Measurements from ENCODE around the gene ARHGEF19. TPM values are rescaled to one million over a fixed set of nuclear protein-coding genes. Genes with fewer than 3 reads are reported as not detected.

Gene ARHGEF19
- total RNA-seq, 2 experiments from 2014 or later = 5.3 to 6.0 TPM

- no peak for ATAC-seq
- CTCF ChIA-PET = interaction anchor here (1.7 to 4.8 kb wide), 2 partner anchors 50 to 54 kb away, joined by 3 to 29 read pairs; no protein-coding TSS in a partner anchor
- Mint-ChIP-seq H3K27ac (no peak overlapping the region), H3K4me3 (no peak overlapping the region), H3K36me3 (no peaks in the 10 kb centered on the region), H3K27me3 (no peaks in the 10 kb centered on the region), H3K9me3 (ENCODE audit: low read depth) (no peaks in the 10 kb centered on the region), H3K4me1 (peaks cover 30% of the 10 kb centered on the region)
- DNase-seq = no peak
Observed at GRCh38 chr1:16241221-16241708, 28.8 kb upstream of the ARHGEF19 start.

- DNase-seq (no peak), ATAC-seq (no peak)
- CTCF ChIA-PET = interaction anchor here (1.3 to 1.5 kb wide), 3 partner anchors 23 to 157 kb away, joined by 3 read pairs; no protein-coding TSS in a partner anchor
- no peaks in the 10 kb centered on the region for H3K9me3 Mint-ChIP-seq (ENCODE audit: low read depth)
- no peak overlapping the region for H3K4me3 Mint-ChIP-seq
- no peaks in the 10 kb centered on the region for H3K36me3 Mint-ChIP-seq
- H3K27ac Mint-ChIP-seq = no peak overlapping the region
- peaks cover 34% of the 10 kb centered on the region for H3K4me1 Mint-ChIP-seq
- H3K27me3 Mint-ChIP-seq = no peaks in the 10 kb centered on the region
Observed at GRCh38 chr1:16239972-16240491, 27.6 kb upstream of the ARHGEF19 start.

- DNase-seq (no peak), ATAC-seq (no peak)
- H3K36me3 Mint-ChIP-seq = no peaks in the 10 kb centered on the region
- CTCF ChIA-PET = interaction anchor here (0.7 to 4.8 kb wide), 8 partner anchors 9 to 203 kb away, joined by 3 to 24 read pairs (median 8); partner anchors contain the start of gene NECAP2
- H3K4me1 Mint-ChIP-seq = peaks cover 34% of the 10 kb centered on the region
- peak overlapping the region; percentile 79 for H3K4me3 Mint-ChIP-seq
- no peaks in the 10 kb centered on the region for H3K27me3 Mint-ChIP-seq
- no peaks in the 10 kb centered on the region for H3K9me3 Mint-ChIP-seq (ENCODE audit: low read depth)
- peak overlapping the region; percentile 82 for H3K27ac Mint-ChIP-seq
Observed at GRCh38 chr1:16237343-16237830, 24.9 kb upstream of the ARHGEF19 start.

- H3K36me3 Mint-ChIP-seq = no peaks in the 10 kb centered on the region
- CTCF ChIA-PET = interaction anchor here (1.4 to 4.8 kb wide), 7 partner anchors 8 to 204 kb away, joined by 3 to 24 read pairs (median 11); partner anchors contain the start of gene NECAP2
- peak within 1 kb of the TSS; percentile 86 for H3K27ac Mint-ChIP-seq
- no peaks in the 10 kb centered on the region for H3K9me3 Mint-ChIP-seq (ENCODE audit: low read depth)
- H3K27me3 Mint-ChIP-seq = no peaks in the 10 kb centered on the region
- H3K4me3 Mint-ChIP-seq = peak within 1 kb of the TSS; percentile 79
- DNase-seq = peak; percentile 97
- peak; percentile 94 for ATAC-seq
- H3K4me1 Mint-ChIP-seq = peaks cover 34% of the 10 kb centered on the region
Observed at GRCh38 chr1:16236511-16237342, 24.3 kb upstream of the ARHGEF19 start, which contains the start of gene CPLANE2. TSS of gene CPLANE2 (minus strand) at chr1:16237183. CDS start at chr1:16236742, 441 bp downstream.

- H3K9me3 Mint-ChIP-seq (ENCODE audit: low read depth) = no peaks in the 10 kb centered on the region
- peak overlapping the region; percentile 86 for H3K27ac Mint-ChIP-seq
- H3K4me1 Mint-ChIP-seq = peaks cover 34% of the 10 kb centered on the region
- H3K27me3 Mint-ChIP-seq = no peaks in the 10 kb centered on the region
- DNase-seq (peak; percentile 63), ATAC-seq (peak; percentile 43)
- no peaks in the 10 kb centered on the region for H3K36me3 Mint-ChIP-seq
- CTCF ChIA-PET = interaction anchor here (1.2 to 4.8 kb wide), 5 partner anchors 8 to 158 kb away, joined by 3 to 24 read pairs (median 13); no protein-coding TSS in a partner anchor
- peak overlapping the region; percentile 79 for H3K4me3 Mint-ChIP-seq
Observed at GRCh38 chr1:16235944-16236510, 23.6 kb upstream of the ARHGEF19 start.

GRCh38 chr1:16235347-16235746, 22.9 kb upstream of the ARHGEF19 start:
- Mint-ChIP-seq H3K27ac (no peak overlapping the region), H3K4me1 (peaks cover 34% of the 10 kb centered on the region), H3K27me3 (no peaks in the 10 kb centered on the region), H3K36me3 (no peaks in the 10 kb centered on the region), H3K9me3 (ENCODE audit: low read depth) (no peaks in the 10 kb centered on the region), H3K4me3 (no peak overlapping the region)
- CTCF ChIA-PET = interaction anchor here (1.2 to 4.8 kb wide), 3 partner anchors 9 to 157 kb away, joined by 3 to 24 read pairs (median 4); no protein-coding TSS in a partner anchor
- ATAC-seq = no peak
- DNase-seq = no peak

GRCh38 chr1:16233431-16233830, 21.0 kb upstream of the ARHGEF19 start:
- no peaks in the 10 kb centered on the region for H3K9me3 Mint-ChIP-seq (ENCODE audit: low read depth)
- no peak overlapping the region for H3K4me3 Mint-ChIP-seq
- H3K27ac Mint-ChIP-seq = no peak overlapping the region
- peaks cover 24% of the 10 kb centered on the region for H3K4me1 Mint-ChIP-seq
- CTCF ChIA-PET = interaction anchor here (1.1 to 3.3 kb wide), 2 partner anchors 11 to 155 kb away, joined by 5 to 16 read pairs; no protein-coding TSS in a partner anchor
- no peaks in the 10 kb centered on the region for H3K36me3 Mint-ChIP-seq
- ATAC-seq (no peak), DNase-seq (no peak)
- H3K27me3 Mint-ChIP-seq = peaks cover 8% of the 10 kb centered on the region

- H3K4me1 Mint-ChIP-seq = peaks cover 16% of the 10 kb centered on the region
- peaks cover 19% of the 10 kb centered on the region for H3K27me3 Mint-ChIP-seq
- CTCF ChIA-PET = interaction anchor here (0.6 to 3.3 kb wide), 2 partner anchors 13 to 39 kb away, joined by 4 to 16 read pairs; no protein-coding TSS in a partner anchor
- ATAC-seq (no peak), DNase-seq (no peak)
- H3K36me3 Mint-ChIP-seq = no peaks in the 10 kb centered on the region
- H3K4me3 Mint-ChIP-seq = no peak overlapping the region
- no peak overlapping the region for H3K27ac Mint-ChIP-seq
- H3K9me3 Mint-ChIP-seq (ENCODE audit: low read depth) = no peaks in the 10 kb centered on the region
Observed at GRCh38 chr1:16232316-16232710, 19.9 kb upstream of the ARHGEF19 start.

GRCh38 chr1:16231331-16232315, 19.2 kb upstream of the ARHGEF19 start:
- peaks cover 24% of the 10 kb centered on the region for H3K27me3 Mint-ChIP-seq
- H3K9me3 Mint-ChIP-seq (ENCODE audit: low read depth) = no peaks in the 10 kb centered on the region
- H3K27ac Mint-ChIP-seq = no peak overlapping the region
- H3K36me3 Mint-ChIP-seq = no peaks in the 10 kb centered on the region
- CTCF ChIA-PET = interaction anchor here (0.6 to 3.3 kb wide), 2 partner anchors 13 to 40 kb away, joined by 4 to 16 read pairs; no protein-coding TSS in a partner anchor
- peaks cover 11% of the 10 kb centered on the region for H3K4me1 Mint-ChIP-seq
- no peak overlapping the region for H3K4me3 Mint-ChIP-seq
- ATAC-seq (no peak), DNase-seq (no peak)

- H3K36me3 Mint-ChIP-seq = no peaks in the 10 kb centered on the region
- no peak for ATAC-seq
- CTCF ChIA-PET = no interaction called here
- peaks cover 4% of the 10 kb centered on the region for H3K4me1 Mint-ChIP-seq
- H3K9me3 Mint-ChIP-seq (ENCODE audit: low read depth) = no peaks in the 10 kb centered on the region
- no peak overlapping the region for H3K27ac Mint-ChIP-seq
- no peak for DNase-seq
- H3K27me3 Mint-ChIP-seq = peaks cover 32% of the 10 kb centered on the region
- H3K4me3 Mint-ChIP-seq = no peak overlapping the region
Observed at GRCh38 chr1:16230744-16231143, 18.3 kb upstream of the ARHGEF19 start.

- DNase-seq = no peak
- CTCF ChIA-PET = no interaction called here
- Mint-ChIP-seq H3K27me3 (peaks cover 32% of the 10 kb centered on the region), H3K4me3 (no peak overlapping the region), H3K9me3 (ENCODE audit: low read depth) (no peaks in the 10 kb centered on the region), H3K27ac (no peak overlapping the region), H3K4me1 (peaks cover 4% of the 10 kb centered on the region), H3K36me3 (no peaks in the 10 kb centered on the region)
- no peak for ATAC-seq
Observed at GRCh38 chr1:16229976-16230740, 17.7 kb upstream of the ARHGEF19 start.

Data from activated CD8-positive, alpha-beta memory T cell treated with anti-CD3 and anti-CD28 coated beads, Interleukin-2, amount 10 ng/mL, durations not matched to agents 7 days and 5 days (primary cell).